ENCODE results near the gene TEX19.

TEX19 gene

DNA sequence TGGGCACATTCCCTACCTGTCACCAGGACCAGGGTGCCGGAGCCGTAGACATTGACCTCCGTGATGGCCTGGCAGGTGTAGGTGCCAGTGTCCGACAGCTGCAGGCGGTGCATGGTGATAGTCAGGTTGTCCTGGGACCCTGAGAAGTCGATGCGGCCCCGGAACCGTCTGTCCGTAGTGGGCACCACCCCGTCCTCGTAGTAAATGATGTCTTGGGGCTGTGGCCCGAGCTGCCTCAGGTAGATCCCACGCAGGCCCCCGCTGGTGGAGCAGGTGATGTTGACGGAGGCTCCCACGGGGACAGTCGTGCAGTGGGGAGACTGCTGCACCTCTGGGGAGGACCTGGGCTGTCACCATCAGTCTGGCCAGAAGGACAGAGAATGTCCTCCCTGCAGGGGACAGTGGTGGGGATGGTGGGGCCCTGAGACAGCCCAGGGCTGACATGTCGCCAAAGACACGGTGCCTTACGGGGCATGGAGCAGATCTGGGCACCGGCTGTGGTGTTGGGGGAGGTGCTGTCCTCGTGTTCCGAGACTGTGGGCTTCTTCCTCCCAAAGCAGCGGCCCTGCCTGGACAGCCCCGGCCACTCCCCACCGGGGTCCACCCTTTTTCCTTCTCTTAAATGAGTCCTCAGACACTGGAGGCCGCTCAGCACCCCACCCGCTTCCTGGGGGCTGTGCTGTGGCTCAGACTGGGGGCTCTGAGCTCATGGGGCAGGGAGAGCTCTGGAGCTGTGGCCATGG is 42.2 kb upstream of the TEX19 start:
- Histone ChIP-seq H3K27me3 (ENCODE audit: insufficient read depth, low read length) (no peaks in the 10 kb centered on the region; the same call in 1 of the 2 replicates), H3K4me3 (ENCODE audit: low read length) (no peak overlapping the region), H3K9me3 (ENCODE audit: insufficient read depth, low read depth, low read length) (no peaks in the 10 kb centered on the region), H3K36me3 (ENCODE audit: insufficient read depth, low read length) (no peaks in the 10 kb centered on the region), H3K27ac (ENCODE audit: low read depth, low read length) (no peak overlapping the region), H3K9ac (ENCODE audit: low read depth, low read length) (no peak overlapping the region), H3K4me1 (ENCODE audit: insufficient read depth, low read length) (no peaks in the 10 kb centered on the region)
- WGBS, result 88% methylated on average over 29 of the region's 29 CpGs

DNA sequence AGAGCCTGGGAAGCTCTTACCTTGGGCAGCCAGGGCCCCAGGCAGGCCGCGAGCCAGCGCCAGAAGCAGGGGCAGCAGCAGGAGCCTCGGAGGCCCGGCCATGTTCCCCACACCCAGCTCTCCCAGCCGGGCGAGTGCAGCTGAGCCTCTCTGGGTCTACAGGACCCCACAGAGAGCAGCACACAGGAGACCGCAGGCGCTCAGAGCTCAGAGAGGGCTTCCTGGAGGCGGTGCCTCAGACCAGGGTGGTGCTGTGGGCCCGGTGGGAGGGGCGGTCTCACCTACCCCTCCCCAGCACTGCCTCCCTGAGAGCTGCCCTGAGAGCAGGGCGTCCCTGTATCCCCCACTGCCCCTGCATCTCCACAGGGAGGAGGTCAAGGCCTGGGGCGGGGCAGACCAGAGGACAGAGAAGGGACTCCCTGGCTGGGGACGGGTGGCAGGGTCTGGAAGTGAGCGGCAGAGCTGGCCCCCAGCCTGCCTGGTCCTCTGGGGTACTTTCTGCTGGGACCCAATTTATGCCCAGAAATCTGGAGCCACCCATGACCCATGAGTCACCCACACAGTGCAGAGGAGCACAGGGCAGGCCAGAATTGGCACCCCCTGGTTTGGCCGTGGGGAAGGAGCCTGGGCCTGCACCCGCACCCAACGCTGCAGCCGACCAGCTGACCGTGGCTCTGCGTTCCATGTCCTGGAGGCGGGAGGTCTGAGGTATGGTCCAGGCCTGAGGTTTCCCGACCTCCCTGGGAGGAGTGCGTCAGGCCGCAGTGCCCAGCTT is 41.5 kb upstream of the TEX19 start, which contains the start of gene CD7:
Gene CD7, minus strand, starts transcription at position 215 of the 775 bp plus-strand sequence. Its CDS starts 113 bp downstream, at position 102.
- Histone ChIP-seq H3K27ac (ENCODE audit: low read depth, low read length) (no peak within 1 kb of the TSS), H3K4me3 (ENCODE audit: low read length) (no peak within 1 kb of the TSS), H3K9ac (ENCODE audit: low read depth, low read length) (no peak within 1 kb of the TSS), H3K27me3 (ENCODE audit: insufficient read depth, low read length) (no peaks in the 10 kb centered on the region; the same call in 1 of the 2 replicates), H3K9me3 (ENCODE audit: insufficient read depth, low read depth, low read length) (no peaks in the 10 kb centered on the region), H3K36me3 (ENCODE audit: insufficient read depth, low read length) (no peaks in the 10 kb centered on the region), H3K4me1 (ENCODE audit: insufficient read depth, low read length) (no peaks in the 10 kb centered on the region)
- WGBS, result 79% methylated on average over 26 of the region's 26 CpGs

DNA sequence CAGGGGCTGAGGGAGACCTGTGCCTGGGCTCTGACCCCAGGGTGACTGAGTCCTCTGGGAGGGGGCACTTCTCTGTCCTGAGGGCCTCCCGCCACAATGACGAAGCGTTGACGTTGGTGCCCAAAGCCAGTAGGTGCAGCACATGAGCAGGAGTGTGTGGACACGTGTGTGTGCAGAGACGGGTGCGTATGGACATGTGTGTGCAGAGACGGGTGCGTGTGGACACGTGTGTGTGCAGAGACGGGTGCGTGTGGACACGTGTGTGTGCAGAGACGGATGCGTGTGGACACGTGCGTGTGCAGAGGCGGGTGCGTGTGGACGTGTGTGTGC is 40.9 kb upstream of the TEX19 start:
- WGBS, result 94% methylated on average over 20 of the region's 20 CpGs
- H3K9me3 ChIP-seq (ENCODE audit: insufficient read depth, low read depth, low read length), result no peaks in the 10 kb centered on the region
- H3K4me3 ChIP-seq (ENCODE audit: low read length), result no peak overlapping the region
- no peaks in the 10 kb centered on the region for H3K36me3 ChIP-seq (ENCODE audit: insufficient read depth, low read length)
- H3K9ac ChIP-seq (ENCODE audit: low read depth, low read length), result no peak overlapping the region
- no peak overlapping the region for H3K27ac ChIP-seq (ENCODE audit: low read depth, low read length)
- no peaks in the 10 kb centered on the region for H3K4me1 ChIP-seq (ENCODE audit: insufficient read depth, low read length)
- H3K27me3 ChIP-seq (ENCODE audit: insufficient read depth, low read length), result no peaks in the 10 kb centered on the region; the same call in 1 of the 2 replicates

DNA sequence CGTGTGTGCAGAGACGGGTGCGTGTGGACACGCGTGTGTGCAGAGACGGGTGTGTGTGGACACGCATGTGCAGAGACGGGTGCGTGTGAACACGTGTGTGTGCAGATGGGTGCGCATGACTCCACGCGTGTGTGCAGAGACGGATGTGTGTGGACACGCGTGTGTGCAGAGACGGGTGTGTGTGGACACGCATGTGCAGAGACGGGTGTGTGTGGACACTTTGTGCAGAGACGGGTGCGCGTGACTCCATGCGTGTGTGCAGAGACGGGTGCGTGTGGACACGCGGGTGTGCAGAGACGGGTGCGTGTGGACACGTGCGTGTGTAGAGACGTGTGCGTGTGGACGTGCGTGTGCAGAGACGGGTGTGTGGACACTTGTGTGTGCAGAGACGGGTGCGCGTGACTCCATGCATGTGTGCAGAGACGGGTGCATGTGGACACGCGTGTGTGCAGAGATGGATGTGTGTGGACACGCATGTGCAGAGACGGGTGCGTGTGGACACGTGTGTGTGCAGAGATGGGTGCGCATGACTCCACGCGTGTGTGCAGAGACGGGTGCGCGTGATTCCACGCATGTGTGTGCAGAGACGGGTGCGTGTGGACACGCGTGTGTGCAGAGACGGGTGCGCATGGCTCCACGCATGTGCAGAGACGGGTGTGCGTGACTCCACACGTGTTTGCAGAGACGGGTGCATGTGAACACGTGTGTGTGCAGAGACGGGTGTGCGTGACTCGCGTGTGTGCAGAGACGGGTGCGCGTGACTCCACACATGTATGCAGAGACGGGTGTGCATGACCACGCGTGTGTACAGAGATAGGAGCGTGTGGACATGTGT is 40.1 kb upstream of the TEX19 start:
- Histone ChIP-seq H3K9me3 (ENCODE audit: insufficient read depth, low read depth, low read length) (no peaks in the 10 kb centered on the region), H3K4me1 (ENCODE audit: insufficient read depth, low read length) (no peaks in the 10 kb centered on the region), H3K27ac (ENCODE audit: low read depth, low read length) (no peak overlapping the region), H3K36me3 (ENCODE audit: insufficient read depth, low read length) (no peaks in the 10 kb centered on the region), H3K9ac (ENCODE audit: low read depth, low read length) (no peak overlapping the region), H3K27me3 (ENCODE audit: insufficient read depth, low read length) (no peaks in the 10 kb centered on the region; the same call in 1 of the 2 replicates), H3K4me3 (ENCODE audit: low read length) (no peak overlapping the region)
- WGBS, result 95% methylated on average over 76 of the region's 76 CpGs

DNA sequence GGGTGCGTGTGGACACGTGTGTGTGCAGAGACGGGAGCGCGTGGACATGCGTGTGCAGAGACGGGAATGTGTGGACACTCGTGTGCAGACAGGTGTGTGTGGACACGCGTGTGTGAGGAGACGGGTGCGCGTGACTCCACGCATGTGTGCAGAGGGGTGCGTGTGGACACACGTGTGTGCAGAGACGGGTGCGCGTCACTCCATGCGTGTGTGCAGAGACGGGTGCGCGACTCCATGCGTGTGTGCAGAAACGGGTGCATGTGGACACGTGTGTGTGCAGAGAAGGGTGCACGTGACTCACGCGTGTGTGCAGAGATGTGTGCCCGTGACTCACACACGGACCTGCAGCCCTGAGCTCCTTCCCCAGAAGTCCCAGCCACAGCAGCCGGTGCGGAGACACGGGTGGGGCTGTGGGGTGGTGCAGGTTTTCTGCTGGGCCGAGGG is 39.4 kb upstream of the TEX19 start:
- no peaks in the 10 kb centered on the region for H3K36me3 ChIP-seq (ENCODE audit: insufficient read depth, low read length)
- no peaks in the 10 kb centered on the region for H3K9me3 ChIP-seq (ENCODE audit: insufficient read depth, low read depth, low read length)
- WGBS, result 97% methylated on average over 35 of the region's 35 CpGs
- no peaks in the 10 kb centered on the region for H3K4me1 ChIP-seq (ENCODE audit: insufficient read depth, low read length)
- H3K4me3 ChIP-seq (ENCODE audit: low read length), result no peak overlapping the region
- no peak overlapping the region for H3K27ac ChIP-seq (ENCODE audit: low read depth, low read length)
- no peaks in the 10 kb centered on the region; the same call in 1 of the 2 replicates for H3K27me3 ChIP-seq (ENCODE audit: insufficient read depth, low read length)
- no peak overlapping the region for H3K9ac ChIP-seq (ENCODE audit: low read depth, low read length)

DNA sequence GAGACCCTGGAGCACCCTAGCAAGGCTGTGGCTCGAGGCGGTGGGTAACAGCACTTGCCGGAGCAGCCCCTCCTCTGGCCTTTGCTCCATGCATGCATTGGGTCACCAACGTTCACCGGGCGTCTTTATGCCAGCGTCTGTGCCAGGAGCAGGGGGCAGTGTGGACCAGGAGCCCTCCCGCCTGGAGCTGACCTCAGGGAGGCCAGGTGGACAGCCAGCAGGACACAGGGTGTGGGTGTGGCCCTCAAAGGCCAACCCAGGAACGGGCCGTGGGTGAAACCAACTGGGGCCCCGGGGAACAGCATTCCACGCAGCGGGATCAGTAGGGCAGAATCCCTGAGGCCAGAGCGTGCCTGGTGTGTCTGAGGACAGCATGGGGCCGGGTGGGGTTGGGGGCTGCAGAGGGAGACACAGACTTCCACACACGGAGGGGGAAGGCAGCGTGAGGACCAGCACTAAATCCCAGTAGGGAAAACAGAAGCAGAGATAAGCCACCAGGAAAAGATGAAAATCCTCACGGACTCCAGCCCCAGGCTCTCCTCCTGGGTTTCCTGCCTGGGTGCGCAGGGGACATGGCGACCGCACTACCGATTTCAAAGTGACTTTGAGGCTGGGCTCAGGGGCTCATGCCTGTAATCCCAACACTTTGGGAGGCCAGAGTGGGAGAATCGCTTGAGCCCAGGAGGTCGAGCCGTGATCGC is 38.8 kb upstream of the TEX19 start:
- H3K36me3 ChIP-seq (ENCODE audit: insufficient read depth, low read length), result no peaks in the 10 kb centered on the region
- no peak overlapping the region for H3K9ac ChIP-seq (ENCODE audit: low read depth, low read length)
- H3K9me3 ChIP-seq (ENCODE audit: insufficient read depth, low read depth, low read length), result no peaks in the 10 kb centered on the region
- WGBS, result 86% methylated on average over 26 of the region's 26 CpGs
- H3K4me1 ChIP-seq (ENCODE audit: insufficient read depth, low read length), result no peaks in the 10 kb centered on the region
- H3K27ac ChIP-seq (ENCODE audit: low read depth, low read length), result no peak overlapping the region
- no peak overlapping the region for H3K4me3 ChIP-seq (ENCODE audit: low read length)
- no peaks in the 10 kb centered on the region; the same call in 1 of the 2 replicates for H3K27me3 ChIP-seq (ENCODE audit: insufficient read depth, low read length)

DNA sequence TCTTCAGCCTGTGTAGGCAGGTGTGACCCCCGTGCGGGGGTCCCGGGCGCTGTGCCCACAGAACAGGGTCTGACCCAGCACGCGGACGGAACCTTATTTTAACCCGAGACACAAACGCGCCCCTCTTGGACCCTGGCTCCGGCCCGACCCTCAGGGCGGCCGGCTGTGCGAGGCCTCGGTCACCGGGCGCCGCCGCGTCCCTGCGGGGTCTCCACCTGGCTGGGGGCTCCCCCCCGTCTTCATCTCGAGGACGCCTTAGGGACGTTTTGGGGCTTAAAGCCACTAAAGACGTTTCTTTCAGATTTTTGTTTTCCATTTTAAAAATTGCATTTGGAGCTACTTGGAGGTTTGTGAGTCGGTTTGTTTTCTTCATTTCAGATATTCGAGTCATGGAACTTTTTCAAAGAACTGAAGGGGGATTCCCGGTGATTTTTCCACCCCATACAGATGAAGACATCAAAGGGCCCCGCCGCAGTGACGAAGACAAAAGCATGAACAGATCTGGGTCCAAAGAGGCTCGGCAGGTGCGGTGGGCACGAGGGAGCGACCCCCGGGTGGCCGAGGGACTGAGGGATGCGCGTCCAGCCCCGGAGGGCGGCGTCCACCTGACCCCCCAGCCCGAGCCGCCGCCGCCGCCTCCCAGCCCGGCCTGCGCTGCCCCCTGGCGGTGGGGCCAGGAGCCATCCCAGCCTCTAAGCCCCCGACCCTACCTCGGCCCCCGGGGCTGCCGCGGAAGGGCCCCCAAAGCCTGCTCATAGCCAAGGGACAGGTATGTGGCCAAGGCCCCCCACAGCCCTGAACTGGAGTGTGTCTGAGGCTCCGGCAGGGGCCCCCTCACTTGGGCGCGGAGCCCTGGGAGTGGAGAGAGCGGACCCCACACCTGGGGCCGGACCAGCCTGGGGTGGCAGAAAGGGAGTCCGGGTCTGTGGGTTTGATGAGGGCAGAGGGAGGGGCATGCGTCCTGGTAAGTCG is 37.8 kb upstream of the TEX19 start:
- Histone ChIP-seq H3K9me3 (ENCODE audit: insufficient read depth, low read depth, low read length) (no peaks in the 10 kb centered on the region), H3K27me3 (ENCODE audit: insufficient read depth, low read length) (no peaks in the 10 kb centered on the region), H3K4me1 (ENCODE audit: insufficient read depth, low read length) (no peaks in the 10 kb centered on the region), H3K36me3 (ENCODE audit: insufficient read depth, low read length) (no peaks in the 10 kb centered on the region), H3K27ac (ENCODE audit: low read depth, low read length) (no peak overlapping the region), H3K4me3 (ENCODE audit: low read length) (no peak overlapping the region), H3K9ac (ENCODE audit: low read depth, low read length) (no peak overlapping the region)
- WGBS, result 56% methylated on average over 65 of the region's 65 CpGs

DNA sequence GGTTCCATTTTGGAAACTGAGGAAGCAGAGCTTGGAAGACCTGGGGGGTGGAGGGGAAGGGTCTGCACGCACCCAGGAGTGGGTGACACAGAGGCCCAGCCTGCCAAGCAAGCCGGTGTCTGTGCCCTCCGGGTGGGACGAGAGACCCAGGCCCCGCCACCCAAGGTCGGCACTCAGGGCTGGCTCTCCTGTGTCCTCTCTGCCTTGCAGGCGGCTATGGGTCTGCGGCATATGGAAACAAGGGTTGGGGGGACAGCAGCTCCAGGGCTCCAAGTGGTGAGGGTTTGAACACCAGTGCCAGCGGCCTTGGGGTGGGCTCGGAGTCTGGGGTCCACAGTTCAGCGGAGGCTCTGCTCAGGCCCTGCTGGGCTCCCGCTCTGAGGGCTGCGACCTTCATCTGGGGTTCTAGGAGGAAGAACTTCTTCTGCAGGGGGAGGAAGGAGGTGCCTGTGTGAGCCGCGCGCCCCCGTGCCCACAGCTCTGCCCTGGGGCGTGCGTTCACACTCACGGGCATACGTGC is 37.0 kb upstream of the TEX19 start:
- WGBS, result 97% methylated on average over 21 of the region's 21 CpGs

DNA sequence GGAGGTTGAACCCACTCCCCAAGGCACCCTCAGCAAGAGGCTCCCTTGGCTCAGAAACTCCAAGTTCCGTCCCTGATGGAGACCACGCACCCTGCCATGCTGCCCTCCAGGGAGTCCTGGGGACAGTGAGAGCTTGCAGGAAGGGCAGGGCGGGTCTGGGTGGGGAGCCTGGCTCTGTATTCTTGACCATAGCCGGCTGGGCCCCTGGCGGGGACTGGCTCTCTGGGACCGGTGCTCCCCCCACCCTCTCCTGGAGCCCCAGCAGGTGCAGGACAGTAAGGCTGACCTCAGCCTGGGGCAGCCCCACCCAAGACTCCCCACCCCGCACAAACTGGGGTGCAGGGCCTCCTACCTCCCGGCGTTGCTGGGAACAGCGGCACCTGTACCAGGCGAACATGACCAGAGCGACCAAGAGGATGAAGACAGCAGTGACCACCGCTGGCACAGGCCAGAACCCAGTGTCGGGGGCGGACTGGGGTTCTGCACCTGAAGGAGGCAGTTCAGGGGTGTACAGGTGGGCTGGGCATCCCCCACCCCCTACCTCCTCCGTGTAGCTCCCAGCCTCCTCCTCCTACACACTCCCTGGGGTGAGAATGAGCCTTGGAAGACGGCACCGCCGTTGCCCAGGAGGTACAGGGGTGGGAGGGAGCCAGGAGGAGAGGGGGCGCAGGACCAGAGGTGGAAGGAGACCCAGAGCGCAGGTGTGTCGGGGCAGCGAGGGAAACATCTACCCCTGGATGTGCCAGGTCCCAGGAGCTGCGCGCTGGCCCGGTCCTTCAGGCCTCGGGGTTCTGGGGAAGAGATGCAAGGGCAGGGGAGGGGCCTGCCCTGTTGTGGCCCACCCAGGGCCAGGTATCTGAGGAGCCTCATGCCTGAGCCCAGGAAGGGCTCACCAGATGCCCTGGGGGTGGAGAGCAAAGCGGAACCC is 36.3 kb upstream of the TEX19 start:
- no peak overlapping the region for H3K27ac ChIP-seq (ENCODE audit: low read depth, low read length)

More for the DNA sequence above, 37.0 kb upstream of the TEX19 start:
- Histone ChIP-seq H3K9ac (ENCODE audit: low read depth, low read length) (no peak overlapping the region), H3K27me3 (ENCODE audit: insufficient read depth, low read length) (0 out of 2 replicates have a peak, but pooled peaks cover 2% of the 10 kb centered on the region), H3K4me3 (ENCODE audit: low read length) (no peak overlapping the region), H3K9me3 (ENCODE audit: insufficient read depth, low read depth, low read length) (no peaks in the 10 kb centered on the region), H3K36me3 (ENCODE audit: insufficient read depth, low read length) (no peaks in the 10 kb centered on the region), H3K27ac (ENCODE audit: low read depth, low read length) (no peak overlapping the region), H3K4me1 (ENCODE audit: insufficient read depth, low read length) (peaks cover under 1% of the 10 kb centered on the region; the same call in 1 of the 2 replicates)

More for the DNA sequence above, 36.3 kb upstream of the TEX19 start:
- 0 out of 2 replicates have a peak, but pooled peaks cover 2% of the 10 kb centered on the region for H3K27me3 ChIP-seq (ENCODE audit: insufficient read depth, low read length)
- H3K4me3 ChIP-seq (ENCODE audit: low read length), result no peak overlapping the region
- H3K9ac ChIP-seq (ENCODE audit: low read depth, low read length), result no peak overlapping the region
- WGBS, result 88% methylated on average over 27 of the region's 28 CpGs
- no peaks in the 10 kb centered on the region for H3K9me3 ChIP-seq (ENCODE audit: insufficient read depth, low read depth, low read length)
- H3K36me3 ChIP-seq (ENCODE audit: insufficient read depth, low read length), result no peaks in the 10 kb centered on the region
- peaks cover 7% of the 10 kb centered on the region; the same call in 1 of the 2 replicates for H3K4me1 ChIP-seq (ENCODE audit: insufficient read depth, low read length)

Measured in HUES64 (cell line).